Suprapubic skin (tissue), 4 donors: Measurements from ENCODE around the gene NDUFB11. TPM values are rescaled to one million over a fixed set of nuclear protein-coding genes. Genes with fewer than 3 reads are reported as not detected.

Experiments used
- DNase-seq, 2 donors: peaks; one replicate each; pipeline ENCODE4 v3.0.0-alpha.2; 2019; ENCODE audit warnings: low spot score in 2 of 2
- H3K27ac ChIP-seq: fragments of 200-600 bp; sonication (generic); one replicate; pipeline ENCODE4 v1.5.1; 2019
- H3K27me3 ChIP-seq: fragments of 200-600 bp; sonication (generic); one replicate; pipeline ENCODE4 v1.5.1; 2019
- H3K36me3 ChIP-seq: fragments of 200-600 bp; sonication (generic); one replicate; pipeline ENCODE4 v1.5.1; 2019
- H3K4me1 ChIP-seq: fragments of 200-600 bp; sonication (generic); one replicate; pipeline ENCODE4 v1.5.1; 2019
- H3K4me3 ChIP-seq: fragments of 200-600 bp; sonication (generic); one replicate; pipeline ENCODE4 v1.5.1; 2019; ENCODE audit warnings: mild to moderate bottlenecking
- H3K9me3 ChIP-seq: fragments of 200-600 bp; sonication (generic); one replicate; pipeline ENCODE4 v1.5.1; 2019
- CTCF ChIP-seq, 2 donors: fragments of 200-600 bp in 1 of 2; fragments of 450-650 bp in 1 of 2; sonication (generic) in 1 of 2; IDR thresholded peaks; one replicate each; pipeline ENCODE4 v1.5.1; 2016 to 2019; ENCODE audit warnings: antibody characterized with exemption in 2 of 2, mild to moderate bottlenecking in 1 of 2, moderate library complexity in 1 of 2
- EP300 ChIP-seq: sonication (generic); formaldehyde crosslinking; IDR thresholded peaks from one replicate; pipeline ENCODE4 v1.6.1; 2017; ENCODE audit warnings: antibody characterized with exemption
- POLR2A ChIP-seq, 2 donors: fragments of 450-650 bp; IDR thresholded peaks; one replicate each; pipeline ENCODE4 v1.6.1; 2017; ENCODE audit warnings: antibody characterized with exemption in 2 of 2, mild to moderate bottlenecking in 2 of 2, moderate library complexity in 2 of 2
- POLR2AphosphoS5 ChIP-seq, 3 donors: sonication (generic); formaldehyde crosslinking; IDR thresholded peaks; one replicate each; pipeline ENCODE4 v1.6.1; 2017; ENCODE audit warnings: antibody characterized with exemption in 3 of 3
- WGBS: methylation state at CpG from one replicate; pipeline ENCODE4 v1.1.5; 2018; 5-methylcytosine and 5-hydroxymethylcytosine counted together
- total RNA-seq, 4 donors: library from RNA; depleted of rRNA; stranded (reverse); fragments of >200 nt; gene quantifications; one replicate each; pipeline ENCODE4 v1.1.0, GENCODE V29; 2016

NDUFB11 gene
- total RNA-seq, 4 donors from 2014 or later: 28.0 to 67.3 (median 51.7) TPM

GRCh38 chrX:47190445-47191269 lies 46.2 kb upstream of the NDUFB11 start:
- TF ChIP-seq POLR2AphosphoS5 (IDR thresholded peaks at IDR 0.05) (peak in 2 of 3 donors; percentile 29 to 45), EP300 (no peak)
- peaks cover 28% of the 10 kb centered on the region for H3K4me1 ChIP-seq
- H3K4me3 ChIP-seq: peak overlapping the region; percentile 58
- peak; percentile 86 to 87 for DNase-seq
- H3K36me3 ChIP-seq: peaks cover 12% of the 10 kb centered on the region
- no peaks in the 10 kb centered on the region for H3K9me3 ChIP-seq
- H3K27ac ChIP-seq: peak overlapping the region; percentile 29
- H3K27me3 ChIP-seq: no peaks in the 10 kb centered on the region
- 29% methylated on average over 29 of the region's 40 CpGs for WGBS

- TF ChIP-seq POLR2AphosphoS5 (IDR thresholded peaks at IDR 0.05) (no peak), POLR2A (IDR thresholded peaks at IDR 0.05) (no peak), EP300 (no peak), CTCF (IDR thresholded peaks at IDR 0.05) (no peak)
- 59% methylated on average over 18 of the region's 19 CpGs for WGBS
- H3K36me3 ChIP-seq: peaks cover 19% of the 10 kb centered on the region
- no peaks in the 10 kb centered on the region for H3K9me3 ChIP-seq
- H3K27me3 ChIP-seq: no peaks in the 10 kb centered on the region
- H3K4me3 ChIP-seq: no peak overlapping the region
- peaks cover 20% of the 10 kb centered on the region for H3K4me1 ChIP-seq
- DNase-seq: no peak
- no peak overlapping the region for H3K27ac ChIP-seq
Observed at GRCh38 chrX:47189906-47190305, 45.4 kb upstream of the NDUFB11 start.

- Histone ChIP-seq H3K27ac (no peak overlapping the region), H3K4me3 (no peak overlapping the region), H3K4me1 (peaks cover 8% of the 10 kb centered on the region), H3K27me3 (no peaks in the 10 kb centered on the region), H3K36me3 (peaks cover 30% of the 10 kb centered on the region), H3K9me3 (no peaks in the 10 kb centered on the region)
- no peak for DNase-seq
- WGBS: 81% methylated on average over 4 of the region's 4 CpGs
- no peak for TF ChIP-seq POLR2AphosphoS5 (IDR thresholded peaks at IDR 0.05)
- TF ChIP-seq POLR2A (IDR thresholded peaks at IDR 0.05): no peak
- TF ChIP-seq EP300: no peak
- no peak for TF ChIP-seq CTCF (IDR thresholded peaks at IDR 0.05)
Observed at GRCh38 chrX:47187106-47187677, 42.7 kb upstream of the NDUFB11 start.

- no peaks in the 10 kb centered on the region for H3K9me3 ChIP-seq
- 83% methylated on average over 16 of the region's 27 CpGs for WGBS
- H3K27ac ChIP-seq: no peak overlapping the region
- H3K27me3 ChIP-seq: no peaks in the 10 kb centered on the region
- peaks cover 40% of the 10 kb centered on the region for H3K36me3 ChIP-seq
- H3K4me1 ChIP-seq: peaks cover 1% of the 10 kb centered on the region
- no peak overlapping the region for H3K4me3 ChIP-seq
- TF ChIP-seq EP300: no peak
- TF ChIP-seq POLR2AphosphoS5 (IDR thresholded peaks at IDR 0.05): no peak
- TF ChIP-seq POLR2A (IDR thresholded peaks at IDR 0.05): no peak
- no peak for TF ChIP-seq CTCF (IDR thresholded peaks at IDR 0.05)
- DNase-seq: no peak
Observed at GRCh38 chrX:47186096-47186740, 41.7 kb upstream of the NDUFB11 start.

- no peak overlapping the region for H3K27ac ChIP-seq
- no peaks in the 10 kb centered on the region for H3K9me3 ChIP-seq
- no peaks in the 10 kb centered on the region for H3K4me1 ChIP-seq
- TF ChIP-seq EP300 (no peak), POLR2A (IDR thresholded peaks at IDR 0.05) (no peak), CTCF (IDR thresholded peaks at IDR 0.05) (no peak), POLR2AphosphoS5 (IDR thresholded peaks at IDR 0.05) (no peak)
- H3K27me3 ChIP-seq: no peaks in the 10 kb centered on the region
- 80% methylated on average over 1 of the region's 17 CpGs for WGBS
- no peak overlapping the region for H3K4me3 ChIP-seq
- DNase-seq: peak in 1 of 2 donors; percentile 24
- H3K36me3 ChIP-seq: peaks cover 49% of the 10 kb centered on the region
Observed at GRCh38 chrX:47185241-47185640, 40.7 kb upstream of the NDUFB11 start.
